Omental fat pad (tissue), 4 donors: ENCODE results near the gene RRP1B. TPM values are rescaled to one million over a fixed set of nuclear protein-coding genes. Genes with fewer than 3 reads are reported as not detected.

Experiments used
- ATAC-seq: fragments of 150-250 bp; one replicate; pipeline ENCODE4 v1.9.1; 2016; ENCODE audit warnings: mild to moderate bottlenecking, moderate library complexity; ENCODE audit not compliant: low FRiP score
- DNase-seq: peaks from one replicate; pipeline ENCODE4 v3.0.0-alpha.2; 2019; ENCODE audit warnings: low spot score
- CTCF ChIP-seq, 3 donors: fragments of 450-650 bp; IDR thresholded peaks; one replicate each; pipeline ENCODE4 v1.5.1; 2016 to 2017; ENCODE audit warnings: antibody characterized with exemption in 3 of 3, mild to moderate bottlenecking in 3 of 3, moderate library complexity in 2 of 3
- total RNA-seq, 4 donors: library from RNA; depleted of rRNA; stranded (reverse); fragments of >200 nt; gene quantifications; one replicate each; pipeline ENCODE4 v1.1.0, GENCODE V29; 2016

The RRP1B gene
- total RNA-seq, 4 donors from 2014 or later, result 19.4 to 47.4 (median 22.0) TPM

DNA sequence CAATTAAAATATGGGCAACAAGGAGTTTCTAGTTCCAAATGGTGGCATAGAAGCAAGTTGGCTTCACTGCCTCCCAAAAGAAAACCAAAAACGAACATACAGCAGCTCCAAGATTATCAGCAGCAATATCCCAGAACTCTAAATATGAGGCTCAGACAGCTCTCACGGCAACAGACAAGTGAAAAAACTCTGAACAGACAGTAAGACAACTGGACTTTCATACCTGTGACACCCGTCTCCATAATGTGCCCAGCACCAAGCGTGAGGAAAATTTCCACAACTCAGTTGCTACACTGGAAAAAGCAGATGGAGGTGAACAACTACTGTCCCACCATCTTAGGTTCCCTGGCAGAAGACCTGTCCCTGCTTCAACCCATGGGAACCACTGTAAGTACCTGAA, 40.0 kb upstream of the RRP1B start:
- DNase-seq, result no peak
- TF ChIP-seq CTCF (IDR thresholded peaks at IDR 0.05), result no peak
- no peak for ATAC-seq

DNA sequence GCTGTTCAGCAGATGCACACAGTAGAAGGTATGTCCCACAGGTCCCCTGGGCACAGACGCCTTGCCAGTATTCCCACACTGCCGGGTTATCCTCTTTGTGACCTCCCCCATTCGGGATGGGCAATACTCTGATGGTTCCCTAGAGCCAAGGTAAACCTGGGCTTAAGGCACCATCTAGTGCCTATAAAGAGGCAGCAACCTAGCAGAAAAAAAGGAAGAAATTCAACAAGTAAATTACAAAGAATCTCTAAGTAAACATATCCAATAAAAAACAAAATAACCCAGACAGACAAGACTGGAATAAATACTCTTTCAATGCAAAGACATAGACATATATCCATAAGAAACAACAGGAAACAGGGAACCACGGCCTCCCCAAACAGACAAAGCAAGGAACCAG, 39.5 kb upstream of the RRP1B start:
- ATAC-seq (no peak), DNase-seq (no peak)
- TF ChIP-seq CTCF (IDR thresholded peaks at IDR 0.05), result no peak

- no peak for DNase-seq
- no peak for TF ChIP-seq CTCF (IDR thresholded peaks at IDR 0.05)
- no peak for ATAC-seq
Observed at GRCh38 chr21:43622796-43623195, 36.6 kb upstream of the RRP1B start.

DNA sequence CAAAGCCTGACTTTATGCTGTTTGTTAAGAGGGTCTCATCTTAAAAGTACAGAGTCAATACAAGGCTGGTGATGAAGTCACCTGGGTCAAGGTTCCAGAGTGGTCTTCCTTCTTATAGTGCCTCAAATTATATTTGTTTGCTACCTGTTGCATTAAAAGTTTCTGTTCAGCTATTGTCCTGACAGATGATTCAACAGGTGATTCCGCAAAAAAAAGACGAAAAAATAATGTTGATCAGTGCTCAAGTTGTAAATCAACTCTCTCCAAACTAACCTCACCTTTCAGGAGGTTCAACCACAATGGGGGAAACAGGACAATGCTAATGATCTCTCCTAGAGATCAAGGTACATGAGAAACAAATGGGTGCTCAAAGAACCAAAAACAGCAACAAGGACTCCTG, 35.8 kb upstream of the RRP1B start:
- ATAC-seq (no peak), DNase-seq (no peak)
- no peak for TF ChIP-seq CTCF (IDR thresholded peaks at IDR 0.05)

GRCh38 chr21:43624339-43624738, 35.0 kb upstream of the RRP1B start:
- no peak for ATAC-seq
- no peak for TF ChIP-seq CTCF (IDR thresholded peaks at IDR 0.05)
- DNase-seq, result no peak

DNA sequence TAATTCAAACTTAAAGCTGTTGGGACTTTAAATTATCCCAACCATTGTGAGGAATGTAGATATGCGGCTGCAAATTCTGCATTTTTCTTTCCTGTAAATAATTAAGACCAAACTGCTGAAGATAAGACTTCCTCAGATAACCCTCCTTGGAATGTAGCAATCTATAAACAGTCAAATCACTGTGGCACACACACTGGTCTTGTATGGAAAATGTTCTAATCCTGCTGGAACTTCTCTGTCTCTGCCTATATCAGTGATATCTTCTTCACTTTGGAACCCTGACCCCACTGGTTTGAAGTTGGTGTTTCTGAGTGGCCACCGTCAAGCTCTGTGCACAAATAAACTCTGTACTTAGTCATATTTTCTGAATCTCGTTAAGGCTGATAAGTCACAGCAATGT, 33.0 kb upstream of the RRP1B start:
- ATAC-seq (no peak), DNase-seq (no peak)
- TF ChIP-seq CTCF (IDR thresholded peaks at IDR 0.05), result no peak

- ATAC-seq, result no peak
- TF ChIP-seq CTCF (IDR thresholded peaks at IDR 0.05), result no peak
- no peak for DNase-seq
Observed at GRCh38 chr21:43627527-43627926, 31.8 kb upstream of the RRP1B start.
